AG04450 (cell line): ENCODE results near the gene ZNF397. TPM values are rescaled to one million over a fixed set of nuclear protein-coding genes. Genes with fewer than 3 reads are reported as not detected.
A peak's percentile ranks its signal among the peaks of the same experiment; 100 is the strongest.

Source experiments
- CTCF ChIA-PET: fragments of 300-600, 350-600 bp; formaldehyde crosslinking; extraction: SDS; loops from one replicate; lab custom pipeline; 2022; ENCODE audit warnings: antibody characterized with exemption, inconsistent platforms; lab: Charles Lee
- POLR2A ChIA-PET: fragments of 350-600 bp; formaldehyde crosslinking; extraction: SDS; loops from one replicate; lab custom pipeline; 2021; ENCODE audit warnings: antibody characterized with exemption, inconsistent platforms; lab: Yijun Ruan, JAX
- DNase-seq: peaks from one replicate; pipeline ENCODE4 v3.0.0-alpha.2; 2011; ENCODE audit warnings: low read depth, low spot score
- H3K27ac ChIP-seq: one replicate; pipeline ENCODE4 v1.5.1; 2012; ENCODE audit warnings: low read depth, low read length, control low read depth
- H3K27me3 ChIP-seq: one replicate; pipeline ENCODE4 v1.6.0; 2012; ENCODE audit warnings: low read length; ENCODE audit not compliant: control insufficient read depth, insufficient read depth
- H3K4me3 ChIP-seq: 2 replicates; pipeline ENCODE4 v1.5.1; 2011; ENCODE audit warnings: mild to moderate bottlenecking, low read depth, low read length, control low read depth
- H3K9me3 ChIP-seq: 2 replicates; pipeline ENCODE4 v1.5.1; 2012; ENCODE audit warnings: low read length; ENCODE audit not compliant: control insufficient read depth, insufficient read depth
- CTCF ChIP-seq: IDR thresholded peaks from 2 replicates; pipeline ENCODE4 v1.5.1; 2011; ENCODE audit warnings: low read depth, low read length, control low read depth, inconsistent platforms
- polyA minus RNA-seq: library from RNA; depleted of rRNA, polyadenylated mRNA; stranded (reverse); fragments of >200 nt; gene quantifications from 2 replicates; pipeline ENCODE4 v1.2.3, GENCODE V29; 2011; rRNA and poly(A)+ RNA removed
- polyA plus RNA-seq: library from polyadenylated mRNA; depleted of rRNA; stranded (reverse); fragments of >200 nt; gene quantifications from 2 replicates; pipeline ENCODE4 v1.2.3, GENCODE V29; 2011; rRNA removed

ZNF397 gene
- polyA plus RNA-seq: 9.7 and 11.0 TPM in 2 replicates
- polyA minus RNA-seq: 13.5 and 15.1 TPM in 2 replicates

DNA sequence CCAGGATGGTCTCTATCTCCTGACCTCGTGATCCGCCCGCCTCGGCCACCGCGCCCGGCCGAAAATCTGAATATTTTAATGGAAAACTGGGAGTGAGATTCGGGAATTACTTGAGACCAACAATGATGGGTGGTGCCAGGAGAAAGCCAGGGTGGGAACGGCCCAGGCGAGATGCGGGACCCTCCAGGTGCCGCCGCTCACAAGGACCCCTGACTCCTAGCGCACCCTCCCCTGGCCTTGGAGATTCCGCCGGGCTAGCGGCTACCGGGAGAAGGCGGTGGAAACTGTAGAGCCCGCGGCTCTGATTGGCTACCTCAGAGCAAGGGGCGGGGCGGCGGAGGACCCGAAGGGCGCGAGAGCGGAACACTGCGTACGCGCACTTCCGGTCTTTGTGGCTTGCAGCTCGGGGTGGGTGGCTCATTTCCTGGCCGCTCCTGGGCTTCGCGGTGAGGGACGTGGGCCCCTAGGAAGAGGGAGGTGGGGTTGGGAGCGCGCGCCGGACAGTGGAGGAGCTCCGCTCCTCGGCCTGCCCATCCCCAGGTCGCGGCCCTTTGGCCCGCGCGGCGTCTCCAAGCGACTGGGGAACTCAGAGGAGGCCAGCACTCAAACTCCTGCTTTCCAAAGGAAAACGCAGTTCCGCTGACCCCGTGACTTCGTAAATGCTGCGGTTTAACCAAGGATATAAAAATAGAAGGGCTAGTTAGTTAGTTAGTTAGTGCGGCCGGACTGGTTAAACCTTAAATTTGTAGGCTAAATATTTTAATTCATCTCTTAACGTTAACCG lies at the start of gene ZNF397:
TSS of gene ZNF397 (plus strand) at position 371 of the 784 bp plus-strand sequence. CDS start 1,437 bp downstream, outside the sequence.
- no peak for TF ChIP-seq CTCF
- POLR2A ChIA-PET: interaction anchor here (0.6 to 1.5 kb wide), 6 partner anchors 26 to 349 kb away, joined by 3 to 12 read pairs (median 4); partner anchors contain the start of genes ZNF24 and ZSCAN30
- CTCF ChIA-PET: interaction anchor here (0.6 to 2.7 kb wide), 4 partner anchors 10 to 576 kb away, joined by 3 to 26 read pairs (median 10); no protein-coding TSS in a partner anchor
- Histone ChIP-seq H3K4me3 (peak within 1 kb of the TSS; percentile 69), H3K27ac (peak within 1 kb of the TSS; percentile 96), H3K9me3 (peaks cover 10% of the 10 kb centered on the region; the same call in 1 of the 2 replicates), H3K27me3 (no peaks in the 10 kb centered on the region)
- DNase-seq: peak; percentile 87

DNA sequence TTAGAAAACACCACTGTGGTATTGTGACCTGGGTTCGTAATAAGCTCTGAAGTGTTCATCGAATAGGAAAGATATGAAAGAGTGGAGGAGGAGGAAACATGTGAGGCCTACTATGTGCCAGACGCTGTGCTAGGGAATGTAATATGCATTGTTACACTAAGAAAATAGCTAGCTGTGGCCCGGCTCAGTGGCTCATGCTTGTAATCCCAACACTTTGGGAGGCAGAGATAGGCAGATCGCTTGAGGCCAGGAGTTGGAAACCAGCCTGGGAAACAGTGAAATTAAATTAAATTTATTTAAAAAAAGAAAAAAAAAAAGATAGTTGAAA lies 49.2 kb upstream of the ZNF397 start:
- H3K27ac ChIP-seq: no peak overlapping the region
- TF ChIP-seq CTCF: no peak
- no peak for DNase-seq
- no peaks in the 10 kb centered on the region for H3K9me3 ChIP-seq
- ChIA-PET POLR2A (no interaction called here), CTCF (no interaction called here)
- H3K4me3 ChIP-seq: no peak overlapping the region
- no peaks in the 10 kb centered on the region for H3K27me3 ChIP-seq

GRCh38 chr18:35192415-35192814 lies 48.4 kb upstream of the ZNF397 start:
- no peak for DNase-seq
- CTCF ChIA-PET: no interaction called here
- TF ChIP-seq CTCF: no peak
- POLR2A ChIA-PET: no interaction called here
- Histone ChIP-seq H3K27ac (no peak overlapping the region), H3K27me3 (no peaks in the 10 kb centered on the region), H3K4me3 (no peak overlapping the region), H3K9me3 (no peaks in the 10 kb centered on the region)

GRCh38 chr18:35193316-35193715 lies 47.5 kb upstream of the ZNF397 start:
- POLR2A ChIA-PET: no interaction called here
- CTCF ChIA-PET: no interaction called here

More at GRCh38 chr18:35193316-35193715, 47.5 kb upstream of the ZNF397 start:
- H3K4me3 ChIP-seq: no peak overlapping the region
- no peaks in the 10 kb centered on the region for H3K9me3 ChIP-seq
- no peak for DNase-seq
- H3K27ac ChIP-seq: no peak overlapping the region
- H3K27me3 ChIP-seq: no peaks in the 10 kb centered on the region
- no peak for TF ChIP-seq CTCF
